GM06990 (cell line): Measurements from ENCODE around the gene IGF1R.

ENCODE experiments used
- DNase-seq: peaks from one replicate; pipeline ENCODE4 v3.0.0-alpha.2; 2011; ENCODE audit not compliant: insufficient read length; ENCODE audit errors: extremely low read depth
- H3K27me3 ChIP-seq: replicated peaks from 2 replicates; pipeline ENCODE4 v1.6.0; 2011; ENCODE audit warnings: low read length; ENCODE audit not compliant: control insufficient read depth, insufficient read depth
- H3K36me3 ChIP-seq: 2 replicates; pipeline ENCODE4 v1.5.1; 2011; ENCODE audit warnings: low read length; ENCODE audit not compliant: control insufficient read depth, insufficient read depth
- H3K4me3 ChIP-seq: replicated peaks from 2 replicates; pipeline ENCODE4 v1.5.1; 2011; ENCODE audit warnings: low read depth, mild to moderate bottlenecking, control low read depth, low read length
- TF ChIP-seq, protein P1 (sequence below): IDR thresholded peaks from 2 replicates; pipeline ENCODE4 v1.5.1; 2011; ENCODE audit warnings: low read length, control low read depth, mild to moderate bottlenecking, inconsistent platforms; ENCODE audit not compliant: insufficient read depth, poor library complexity, severe bottlenecking

IGF1R gene

DNA sequence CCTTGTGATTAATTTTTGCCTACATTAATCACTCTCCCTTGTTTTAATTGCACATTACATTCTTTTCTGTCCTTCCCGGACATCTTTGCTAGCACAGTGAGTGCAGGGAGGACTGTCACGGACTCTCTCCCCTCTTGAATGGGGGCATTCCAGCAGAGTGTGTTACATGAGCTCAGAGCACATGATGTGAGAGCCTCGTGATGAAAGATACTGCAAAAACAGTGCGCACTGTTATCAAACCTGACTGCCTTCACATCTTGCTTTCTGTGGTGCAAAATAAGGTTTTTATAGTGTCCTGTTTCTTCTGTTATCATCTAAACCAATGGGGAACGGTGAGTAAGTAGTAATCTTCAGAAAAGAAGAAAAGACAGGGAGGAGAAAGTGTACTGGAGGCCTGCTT lies 191.7 kb downstream of the IGF1R start:
- TF ChIP-seq, protein P1, sequence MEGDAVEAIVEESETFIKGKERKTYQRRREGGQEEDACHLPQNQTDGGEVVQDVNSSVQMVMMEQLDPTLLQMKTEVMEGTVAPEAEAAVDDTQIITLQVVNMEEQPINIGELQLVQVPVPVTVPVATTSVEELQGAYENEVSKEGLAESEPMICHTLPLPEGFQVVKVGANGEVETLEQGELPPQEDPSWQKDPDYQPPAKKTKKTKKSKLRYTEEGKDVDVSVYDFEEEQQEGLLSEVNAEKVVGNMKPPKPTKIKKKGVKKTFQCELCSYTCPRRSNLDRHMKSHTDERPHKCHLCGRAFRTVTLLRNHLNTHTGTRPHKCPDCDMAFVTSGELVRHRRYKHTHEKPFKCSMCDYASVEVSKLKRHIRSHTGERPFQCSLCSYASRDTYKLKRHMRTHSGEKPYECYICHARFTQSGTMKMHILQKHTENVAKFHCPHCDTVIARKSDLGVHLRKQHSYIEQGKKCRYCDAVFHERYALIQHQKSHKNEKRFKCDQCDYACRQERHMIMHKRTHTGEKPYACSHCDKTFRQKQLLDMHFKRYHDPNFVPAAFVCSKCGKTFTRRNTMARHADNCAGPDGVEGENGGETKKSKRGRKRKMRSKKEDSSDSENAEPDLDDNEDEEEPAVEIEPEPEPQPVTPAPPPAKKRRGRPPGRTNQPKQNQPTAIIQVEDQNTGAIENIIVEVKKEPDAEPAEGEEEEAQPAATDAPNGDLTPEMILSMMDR: no peak
- Histone ChIP-seq H3K36me3 (no peaks in the 10 kb centered on the region), H3K27me3 (no peaks in the 10 kb centered on the region), H3K4me3 (no peak overlapping the region)
- no peak for DNase-seq

DNA sequence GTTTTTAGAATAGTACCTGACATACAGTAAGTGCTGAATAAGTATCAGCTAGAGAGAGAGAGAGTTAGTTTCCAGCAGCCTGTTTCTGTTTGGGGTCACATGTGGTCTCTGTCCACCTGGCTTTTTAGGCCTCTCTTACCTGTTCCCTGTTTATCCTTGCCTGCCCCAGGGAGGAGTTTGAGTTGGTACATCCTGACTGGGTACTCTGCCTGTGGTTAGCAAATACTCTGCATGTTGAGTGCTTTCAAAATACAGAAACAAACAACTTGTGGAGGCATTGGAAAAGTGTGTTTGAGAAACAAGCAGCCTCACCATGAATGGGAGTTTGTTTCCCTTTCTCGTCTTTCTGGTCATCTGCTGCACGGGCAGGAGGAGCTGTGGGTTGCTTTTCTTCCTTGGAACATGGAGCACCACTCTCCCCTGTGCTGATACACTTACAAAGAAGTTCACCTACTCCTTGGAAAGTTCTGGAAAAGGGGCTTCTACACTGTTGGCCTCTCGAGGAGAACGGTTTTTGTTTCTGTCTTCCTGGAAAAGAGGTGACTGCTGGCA lies 193.2 kb downstream of the IGF1R start:
- TF ChIP-seq, protein P1: no peak
- DNase-seq: no peak
- no peaks in the 10 kb centered on the region for H3K27me3 ChIP-seq
- no peak overlapping the region for H3K4me3 ChIP-seq
- no peaks in the 10 kb centered on the region for H3K36me3 ChIP-seq

DNA sequence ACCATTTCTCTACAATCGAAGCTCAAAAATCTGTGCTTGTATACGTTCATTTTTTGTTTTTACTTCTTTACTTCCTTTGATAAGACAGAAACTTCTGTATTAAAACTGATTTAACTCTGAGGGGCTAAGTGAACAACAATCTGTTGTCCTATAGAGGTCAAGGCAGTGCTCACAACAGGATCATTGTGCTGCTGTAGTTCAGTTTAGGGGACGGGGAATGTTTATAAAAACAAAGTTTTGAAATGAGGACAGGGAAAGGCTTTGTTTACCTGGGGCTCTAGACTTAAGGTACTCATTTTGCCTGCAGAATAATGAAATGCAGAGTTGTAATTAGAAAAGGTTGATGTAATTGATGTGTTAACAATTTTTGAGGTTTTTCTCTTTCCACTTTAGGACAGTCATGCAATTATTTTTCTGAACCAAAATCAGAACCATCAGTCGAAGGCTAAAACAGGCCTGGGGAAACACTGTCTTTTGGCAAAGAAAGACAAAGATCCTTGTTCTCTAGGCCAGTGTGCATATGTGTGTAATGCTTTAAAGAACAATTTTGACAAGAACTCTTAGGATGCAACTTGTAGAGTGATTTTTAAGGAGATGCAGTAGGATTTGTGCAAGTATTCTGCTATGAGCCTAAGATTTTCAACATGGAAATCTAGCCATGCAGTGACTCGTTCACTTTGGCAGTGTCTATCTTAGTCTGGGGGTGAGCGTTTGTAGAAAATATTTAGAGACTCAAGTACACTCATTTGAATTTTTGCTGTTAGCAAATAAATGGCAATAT lies 194.0 kb downstream of the IGF1R start:
- no peaks in the 10 kb centered on the region for H3K36me3 ChIP-seq

DNA sequence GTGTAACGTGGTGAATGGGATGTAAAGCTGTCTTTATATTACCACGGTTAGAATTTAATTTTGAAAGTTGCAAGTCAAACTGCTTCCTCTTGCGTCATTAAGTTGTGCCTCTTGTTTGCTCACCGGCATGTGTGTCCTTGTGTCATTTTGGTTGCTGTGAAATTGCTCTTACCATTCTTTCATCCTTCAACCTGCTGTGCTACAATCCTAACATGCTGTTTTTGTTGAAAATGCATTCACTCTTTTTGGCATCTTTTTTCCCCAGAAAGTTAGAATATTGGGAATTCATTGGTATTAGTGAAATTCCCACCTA lies 194.6 kb downstream of the IGF1R start:
- TF ChIP-seq, protein P1: no peak
- Histone ChIP-seq H3K4me3 (no peak overlapping the region), H3K36me3 (no peaks in the 10 kb centered on the region), H3K27me3 (no peaks in the 10 kb centered on the region)
- DNase-seq: no peak

More for the DNA sequence above, 194.0 kb downstream of the IGF1R start:
- TF ChIP-seq, protein P1: no peak
- Histone ChIP-seq H3K27me3 (no peaks in the 10 kb centered on the region), H3K4me3 (no peak overlapping the region)
- no peak for DNase-seq

DNA sequence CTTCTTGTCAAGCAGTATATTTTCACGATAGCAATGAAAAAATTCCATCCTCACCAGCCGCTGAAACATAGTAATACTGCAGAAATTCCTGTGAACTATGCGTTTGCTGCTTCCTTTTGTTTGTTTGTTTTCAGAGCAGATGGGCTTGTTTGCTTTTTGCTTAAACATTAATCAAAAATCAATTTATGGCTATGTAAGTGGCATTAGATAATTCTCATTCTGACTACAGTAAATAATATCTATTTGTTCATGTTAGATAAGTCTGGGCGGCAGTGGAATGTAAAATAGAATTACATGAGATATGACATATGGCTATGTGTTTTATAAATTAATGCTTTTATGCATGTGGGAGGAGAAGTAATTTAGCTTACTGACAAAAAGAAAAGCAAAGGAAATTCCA lies 195.5 kb downstream of the IGF1R start:
- H3K4me3 ChIP-seq: no peak overlapping the region
- H3K36me3 ChIP-seq: no peaks in the 10 kb centered on the region
- DNase-seq: no peak
- TF ChIP-seq, protein P1: no peak
- H3K27me3 ChIP-seq: no peaks in the 10 kb centered on the region
